GM20431 (cell line): ENCODE data around the gene INTS4.
"Not testable (repeated sequence)": the region's sequence is repeated elsewhere in the genome, so short reads cannot be mapped to it uniquely, and the experiment has no call there.

Experiments
- in situ Hi-C: fragments of 300-500 bp; cut with MseI, MboI; formaldehyde crosslinking; loops from one replicate; pipeline ENCODE4 v1.15.0; 2020; ENCODE audit warnings: low sequenced_read_pairs; ENCODE audit not compliant: unreplicated experiment

INTS4 gene, protein sequence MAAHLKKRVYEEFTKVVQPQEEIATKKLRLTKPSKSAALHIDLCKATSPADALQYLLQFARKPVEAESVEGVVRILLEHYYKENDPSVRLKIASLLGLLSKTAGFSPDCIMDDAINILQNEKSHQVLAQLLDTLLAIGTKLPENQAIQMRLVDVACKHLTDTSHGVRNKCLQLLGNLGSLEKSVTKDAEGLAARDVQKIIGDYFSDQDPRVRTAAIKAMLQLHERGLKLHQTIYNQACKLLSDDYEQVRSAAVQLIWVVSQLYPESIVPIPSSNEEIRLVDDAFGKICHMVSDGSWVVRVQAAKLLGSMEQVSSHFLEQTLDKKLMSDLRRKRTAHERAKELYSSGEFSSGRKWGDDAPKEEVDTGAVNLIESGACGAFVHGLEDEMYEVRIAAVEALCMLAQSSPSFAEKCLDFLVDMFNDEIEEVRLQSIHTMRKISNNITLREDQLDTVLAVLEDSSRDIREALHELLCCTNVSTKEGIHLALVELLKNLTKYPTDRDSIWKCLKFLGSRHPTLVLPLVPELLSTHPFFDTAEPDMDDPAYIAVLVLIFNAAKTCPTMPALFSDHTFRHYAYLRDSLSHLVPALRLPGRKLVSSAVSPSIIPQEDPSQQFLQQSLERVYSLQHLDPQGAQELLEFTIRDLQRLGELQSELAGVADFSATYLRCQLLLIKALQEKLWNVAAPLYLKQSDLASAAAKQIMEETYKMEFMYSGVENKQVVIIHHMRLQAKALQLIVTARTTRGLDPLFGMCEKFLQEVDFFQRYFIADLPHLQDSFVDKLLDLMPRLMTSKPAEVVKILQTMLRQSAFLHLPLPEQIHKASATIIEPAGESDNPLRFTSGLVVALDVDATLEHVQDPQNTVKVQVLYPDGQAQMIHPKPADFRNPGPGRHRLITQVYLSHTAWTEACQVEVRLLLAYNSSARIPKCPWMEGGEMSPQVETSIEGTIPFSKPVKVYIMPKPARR

DNA sequence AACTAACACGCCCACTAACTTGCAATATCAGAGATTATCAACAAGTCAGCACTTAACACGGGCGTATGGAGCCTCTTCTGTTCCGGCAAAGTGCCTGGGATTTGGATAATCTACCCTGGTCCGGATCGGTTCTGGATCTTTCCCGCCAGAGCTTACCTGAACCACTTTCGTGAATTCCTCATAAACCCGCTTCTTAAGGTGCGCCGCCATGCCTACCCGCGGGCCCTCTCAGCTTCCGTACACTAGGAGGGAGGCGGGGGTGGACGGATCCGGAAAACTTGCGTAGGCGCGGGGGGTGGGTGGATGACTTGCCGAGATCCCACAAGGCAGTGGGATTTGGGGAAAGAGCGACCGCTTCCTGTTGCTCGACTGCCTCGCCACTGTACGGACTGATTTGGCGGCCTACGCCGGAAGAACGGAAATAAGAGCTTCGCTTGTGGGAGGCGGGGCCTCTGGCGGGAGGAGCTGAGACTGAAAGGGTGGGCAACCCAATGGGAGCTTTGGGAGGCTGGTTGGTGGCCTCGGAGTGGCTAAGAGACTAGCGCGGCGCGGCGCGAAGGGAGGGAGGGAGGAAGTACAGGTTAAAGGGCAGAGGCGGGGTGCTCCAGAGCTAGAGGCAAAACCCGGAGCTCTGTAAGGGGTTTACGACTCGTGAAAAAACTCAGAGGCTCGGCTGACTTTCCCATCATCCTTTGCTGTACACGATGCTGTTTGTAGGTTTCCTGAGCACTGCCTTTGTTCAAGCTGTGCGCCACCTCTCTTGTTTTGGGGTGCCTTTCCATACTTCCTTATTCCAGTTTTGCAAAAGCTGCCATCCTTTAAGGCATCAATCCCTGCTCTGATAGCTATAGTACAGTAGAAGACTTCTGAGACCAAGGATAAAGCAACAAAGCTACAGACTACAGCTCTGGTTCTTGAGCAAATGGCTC, at the start of gene INTS4:
INTS4 (minus strand) TSS at position 235 of the 929 bp plus-strand sequence; CDS start at position 210, 25 bp downstream.
- in situ Hi-C loops = no loop called here

- in situ Hi-C loops = no loop called here
These were observed 47.5 kb upstream of the INTS4 start for GRCh38 chr11:78041843-78042440.

GRCh38 chr11:78041380-78041719, 46.9 kb upstream of the INTS4 start:
- in situ Hi-C loops = not testable (repeated sequence)

- in situ Hi-C loops = no loop called here
These were observed 46.4 kb upstream of the INTS4 start for GRCh38 chr11:78040691-78041379.

DNA sequence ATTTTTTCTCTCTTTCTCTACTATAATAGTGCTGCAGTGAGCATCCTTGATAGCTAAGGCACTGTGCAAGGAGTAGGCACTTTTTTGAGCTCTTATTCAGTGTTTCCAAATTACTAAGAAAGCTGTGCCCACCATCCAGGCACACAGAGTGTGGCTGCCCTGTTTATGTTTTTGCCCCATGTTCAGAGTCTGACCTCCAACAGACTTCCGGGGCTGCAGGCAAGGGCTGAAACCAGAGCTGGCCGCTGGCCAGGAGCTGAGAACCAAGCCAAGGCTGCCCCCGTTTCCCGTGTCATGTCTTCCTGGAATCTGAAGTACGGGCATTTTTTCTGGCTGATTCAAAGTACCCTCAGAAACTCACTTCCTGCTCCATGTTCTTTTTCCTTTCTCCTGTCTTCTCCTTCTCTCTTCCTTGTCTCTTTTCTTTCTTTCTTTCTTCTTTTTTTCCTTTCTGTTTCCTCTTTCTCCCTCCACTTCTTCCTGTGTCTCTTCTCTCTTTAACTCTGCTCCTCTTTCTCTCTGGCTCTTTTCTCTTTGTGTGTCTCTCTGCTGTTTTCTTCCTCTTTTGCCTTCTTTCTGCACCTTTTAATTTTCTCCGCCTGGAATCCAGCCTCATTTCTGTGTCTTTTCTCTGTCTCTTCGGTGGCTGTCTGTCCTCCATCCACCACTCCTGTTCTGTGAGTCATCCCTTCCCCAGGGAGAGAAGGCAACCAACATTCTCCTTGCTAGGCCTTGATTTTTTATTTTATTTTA, 45.6 kb upstream of the INTS4 start:
- in situ Hi-C loops = no loop called here

GRCh38 chr11:78039391-78039918, 45.0 kb upstream of the INTS4 start:
- in situ Hi-C loops = no loop called here

DNA sequence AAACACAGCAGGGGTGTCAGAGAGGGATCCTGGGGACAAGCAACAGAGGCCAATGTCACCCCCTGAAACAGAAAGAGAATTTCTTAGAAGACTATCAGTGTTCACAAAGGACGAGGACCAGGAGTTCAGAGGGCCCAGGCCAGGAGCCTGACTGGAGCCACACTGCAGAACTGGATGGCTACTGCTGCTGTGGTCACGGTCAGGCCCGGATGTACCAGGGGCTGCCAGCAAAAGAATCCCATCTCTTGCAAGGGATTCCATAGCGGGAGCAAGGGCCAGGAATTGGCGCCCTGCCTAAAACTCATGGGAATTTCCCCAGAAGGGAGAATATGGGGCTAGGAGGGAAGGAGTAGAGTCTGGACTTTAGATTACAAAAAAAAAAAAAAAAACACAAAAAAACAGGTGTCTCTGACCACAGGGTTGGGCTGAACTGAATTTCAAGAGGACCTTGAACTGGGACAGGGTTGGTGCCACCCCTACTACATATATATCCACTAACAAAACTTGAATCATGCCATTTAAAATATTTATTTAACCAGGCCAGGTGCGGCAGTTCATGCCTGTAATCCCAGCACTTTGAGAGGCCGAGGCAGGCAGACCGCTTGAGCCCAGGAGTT, 44.3 kb upstream of the INTS4 start:
- in situ Hi-C loops = no loop called here

DNA sequence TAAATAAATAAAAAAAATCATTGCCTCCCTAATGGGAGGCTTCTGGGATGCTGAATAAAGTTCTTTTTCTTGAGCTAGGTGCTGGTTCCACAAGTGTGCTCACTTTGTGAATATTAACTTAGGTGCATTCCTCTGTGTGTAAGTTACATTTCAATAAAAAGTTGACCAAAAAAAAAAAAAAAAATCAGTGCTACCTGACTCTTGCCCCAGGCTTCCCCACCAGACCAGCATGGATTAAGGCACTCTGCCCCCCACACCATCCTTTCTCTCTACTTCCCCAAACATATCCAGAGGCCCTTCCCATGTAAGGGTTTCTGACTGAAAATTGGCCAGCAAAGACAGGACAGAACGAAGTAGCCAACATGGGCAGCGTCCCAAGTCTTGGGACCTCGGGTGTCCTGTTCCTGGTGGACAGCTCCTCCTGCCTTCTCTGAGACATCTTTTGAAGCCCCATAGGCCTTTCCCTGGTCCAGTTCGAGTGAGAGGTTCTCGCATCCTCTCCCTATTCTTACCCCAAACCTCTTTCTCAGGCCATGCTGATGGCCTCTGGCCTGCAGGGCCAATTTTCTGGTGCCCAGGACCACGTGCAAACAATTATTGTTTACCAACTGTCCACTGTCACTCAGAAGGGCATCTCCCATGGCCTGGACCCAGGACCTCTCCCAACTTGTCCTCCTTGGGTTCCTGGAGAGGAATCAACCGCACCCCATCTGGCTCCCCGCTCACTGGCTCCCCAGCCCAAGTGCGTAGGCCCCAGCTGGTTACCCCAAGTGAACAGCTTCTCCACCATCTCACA, 43.6 kb upstream of the INTS4 start:
- in situ Hi-C loops = no loop called here

GRCh38 chr11:78037056-78037455, 42.6 kb upstream of the INTS4 start:
- in situ Hi-C loops = no loop called here

DNA sequence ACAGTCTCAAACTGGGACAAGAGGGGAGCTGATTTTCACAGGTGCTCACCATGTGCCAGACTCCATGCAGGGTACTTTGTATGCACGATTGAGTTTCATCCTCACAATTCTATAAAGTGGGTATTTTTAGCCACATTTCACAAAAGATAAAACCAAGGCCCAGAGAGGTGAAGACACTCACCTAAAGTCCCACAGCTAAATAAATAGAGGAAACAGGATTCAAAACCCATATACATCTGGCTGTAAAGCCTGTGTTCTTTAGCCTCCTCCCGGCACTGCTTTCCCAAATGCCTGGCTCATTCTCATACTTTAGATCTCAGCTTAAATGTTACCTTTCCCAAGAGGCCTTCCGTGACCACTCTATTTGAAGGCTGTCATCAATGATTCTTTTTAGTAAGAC, 41.8 kb upstream of the INTS4 start:
- in situ Hi-C loops = no loop called here

- in situ Hi-C loops = no loop called here
These were observed 40.2 kb upstream of the INTS4 start for GRCh38 chr11:78034623-78035022.

DNA sequence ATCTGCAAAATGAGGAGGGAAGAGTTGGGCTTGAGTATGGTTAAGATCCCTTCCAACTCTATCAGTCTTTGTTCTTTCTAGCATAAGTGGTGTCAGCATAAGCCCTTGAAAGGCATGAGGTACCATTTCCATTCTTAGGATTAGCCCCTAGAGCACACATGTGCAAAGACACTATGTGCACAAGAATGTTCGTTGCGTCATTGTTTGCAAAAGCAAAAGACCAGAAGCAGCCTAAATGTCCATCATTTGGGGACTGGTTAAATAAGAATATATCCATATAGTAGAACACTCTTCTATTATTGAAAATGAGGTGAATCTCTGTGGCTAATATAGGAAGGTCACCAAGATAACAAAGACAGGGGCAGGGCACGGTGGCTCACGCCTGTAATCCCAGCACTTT, 38.6 kb upstream of the INTS4 start:
- in situ Hi-C loops = no loop called here

DNA sequence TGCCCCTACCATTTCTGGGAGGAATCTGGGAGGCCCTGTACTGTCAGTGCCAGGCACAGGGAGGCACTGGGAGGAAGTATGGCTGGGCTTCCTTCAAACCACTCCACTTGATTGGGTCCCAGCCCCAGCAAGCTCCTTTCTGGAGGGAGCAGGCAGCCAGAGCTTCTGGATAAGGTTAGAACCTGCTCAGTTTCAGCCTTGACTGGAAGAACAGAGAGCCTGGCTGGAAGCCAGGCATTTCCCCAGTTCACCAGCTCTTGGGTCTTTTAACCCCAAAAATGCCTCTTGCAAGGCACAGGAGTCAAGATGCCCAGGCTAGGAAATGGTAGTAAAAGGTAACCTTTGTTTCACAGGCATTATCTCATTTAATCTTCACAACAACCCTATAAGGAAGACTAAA, 37.6 kb upstream of the INTS4 start:
- in situ Hi-C loops = no loop called here

- in situ Hi-C loops = no loop called here
These were observed 37.2 kb upstream of the INTS4 start for GRCh38 chr11:78031629-78032028.

- in situ Hi-C loops = no loop called here
These were observed 36.2 kb upstream of the INTS4 start for GRCh38 chr11:78030429-78031325.

GRCh38 chr11:78028423-78028822, 34.0 kb upstream of the INTS4 start:
- in situ Hi-C loops = not testable (repeated sequence)
